ENCODE measurements around the gene SLC22A12. TPM values are rescaled to one million over a fixed set of nuclear protein-coding genes. Genes with fewer than 3 reads are reported as not detected.

The SLC22A12 gene
- not detected for polyA plus RNA-seq

GRCh38 chr11:64590763-64591221 is at the start of gene SLC22A12:
Gene SLC22A12, plus strand, starts transcription at chr11:64591220. Its CDS starts 337 bp downstream, at chr11:64591557.
- peaks cover 2 to 3% (median 3%) of the 10 kb centered on the region in 3 donors for H3K27me3 Mint-ChIP-seq (ENCODE audit: low read depth in 3 of 3)
- no peak within 1 kb of the TSS for H3K4me3 Mint-ChIP-seq
- no peak within 1 kb of the TSS for H3K27ac Mint-ChIP-seq
- peaks cover 0 to 5% (median 0%) of the 10 kb centered on the region in 3 donors for H3K36me3 Mint-ChIP-seq
- no peak for DNase-seq
- H3K9me3 Mint-ChIP-seq = peaks cover 0 to 10% (median 0%) of the 10 kb centered on the region in 6 donors
- no peaks in the 10 kb centered on the region for H3K4me1 Mint-ChIP-seq

GRCh38 chr11:64542172-64543125 is 48.6 kb upstream of the SLC22A12 start:
- H3K9me3 Mint-ChIP-seq = no peaks in the 10 kb centered on the region
- H3K27ac Mint-ChIP-seq = no peak overlapping the region
- DNase-seq = no peak
- peaks cover 1 to 7% (median 4%) of the 10 kb centered on the region in 3 donors for H3K27me3 Mint-ChIP-seq (ENCODE audit: low read depth in 3 of 3)
- no peaks in the 10 kb centered on the region for H3K36me3 Mint-ChIP-seq
- peaks cover 0 to 1% of the 10 kb centered on the region in 2 donors for H3K4me1 Mint-ChIP-seq
- no peak overlapping the region for H3K4me3 Mint-ChIP-seq

- no peak overlapping the region for H3K4me3 Mint-ChIP-seq
- no peaks in the 10 kb centered on the region for H3K36me3 Mint-ChIP-seq
- no peak for DNase-seq
- peaks cover 0 to 3% (median 1%) of the 10 kb centered on the region in 3 donors for H3K27me3 Mint-ChIP-seq (ENCODE audit: low read depth in 3 of 3)
- H3K9me3 Mint-ChIP-seq = no peaks in the 10 kb centered on the region
- no peak overlapping the region for H3K27ac Mint-ChIP-seq
- H3K4me1 Mint-ChIP-seq = no peaks in the 10 kb centered on the region
These were observed 47.2 kb upstream of the SLC22A12 start for GRCh38 chr11:64543818-64544217.

DNA sequence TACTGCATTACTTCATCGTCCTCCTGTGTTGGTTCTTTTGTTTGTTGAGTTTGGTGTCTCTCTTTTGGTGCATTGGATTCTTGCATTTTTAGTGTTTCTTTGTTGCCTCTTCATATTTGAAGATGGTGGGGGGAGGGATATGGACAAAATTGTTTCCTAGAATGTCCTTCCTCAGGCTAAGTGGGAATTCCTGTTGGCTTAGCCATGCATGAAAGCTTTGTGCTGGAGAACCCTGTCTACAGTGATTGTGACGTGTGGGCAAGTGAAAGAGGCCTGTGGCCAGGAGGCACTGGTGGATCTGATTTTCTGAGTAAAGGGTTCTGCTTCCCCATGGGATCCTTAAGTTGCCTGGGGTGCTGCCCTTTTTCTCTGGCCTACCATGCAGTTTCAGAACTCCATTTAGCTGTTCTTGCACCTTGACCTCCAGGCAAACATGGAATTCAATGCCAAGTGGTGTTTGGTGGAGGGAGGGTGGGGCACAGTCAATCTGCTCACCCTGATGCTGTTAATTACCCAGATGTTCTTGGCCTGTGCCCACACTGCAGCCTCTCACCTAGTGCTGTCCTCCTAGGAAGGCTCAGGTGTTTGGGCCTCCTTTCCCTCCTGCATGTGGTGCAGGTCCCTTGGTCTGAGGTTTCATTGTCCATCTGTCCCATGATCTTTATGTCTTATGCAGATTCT is 46.3 kb upstream of the SLC22A12 start:
- H3K9me3 Mint-ChIP-seq = no peaks in the 10 kb centered on the region
- peaks cover 0 to 3% (median 1%) of the 10 kb centered on the region in 3 donors for H3K27me3 Mint-ChIP-seq (ENCODE audit: low read depth in 3 of 3)
- H3K4me1 Mint-ChIP-seq = no peaks in the 10 kb centered on the region
- no peak overlapping the region for H3K27ac Mint-ChIP-seq
- no peaks in the 10 kb centered on the region for H3K36me3 Mint-ChIP-seq
- no peak overlapping the region for H3K4me3 Mint-ChIP-seq
- DNase-seq = no peak

DNA sequence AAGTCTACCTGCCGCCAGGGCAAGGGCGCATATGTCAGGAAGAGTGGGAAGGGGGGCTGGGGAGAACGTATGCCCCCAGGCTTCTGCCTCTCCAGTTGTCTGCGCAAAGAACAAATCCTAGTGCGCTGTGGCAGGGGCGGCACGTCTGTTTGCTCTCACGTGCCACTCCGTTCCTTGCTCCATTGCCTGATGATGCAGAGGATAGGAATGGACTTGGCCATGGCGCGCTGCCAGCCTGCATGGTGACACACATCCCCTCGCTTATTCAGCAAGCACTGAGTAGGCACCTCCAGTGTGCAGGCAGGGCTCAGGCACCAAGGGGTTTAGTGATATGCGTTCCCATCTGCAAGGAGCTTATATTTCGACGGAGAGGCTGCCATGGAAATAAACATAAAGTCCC is 45.4 kb upstream of the SLC22A12 start:
- H3K4me1 Mint-ChIP-seq = no peaks in the 10 kb centered on the region
- no peak for DNase-seq
- no peak overlapping the region for H3K4me3 Mint-ChIP-seq
- H3K36me3 Mint-ChIP-seq = no peaks in the 10 kb centered on the region
- no peak overlapping the region for H3K27ac Mint-ChIP-seq
- H3K9me3 Mint-ChIP-seq = no peaks in the 10 kb centered on the region
- H3K27me3 Mint-ChIP-seq (ENCODE audit: low read depth in 3 of 3) = peaks cover 1 to 3% (median 2%) of the 10 kb centered on the region in 3 donors

GRCh38 chr11:64546176-64546575 is 44.8 kb upstream of the SLC22A12 start:
- no peaks in the 10 kb centered on the region for H3K36me3 Mint-ChIP-seq
- DNase-seq = no peak
- peaks cover 2 to 6% (median 3%) of the 10 kb centered on the region in 3 donors for H3K27me3 Mint-ChIP-seq (ENCODE audit: low read depth in 3 of 3)
- H3K4me1 Mint-ChIP-seq = no peaks in the 10 kb centered on the region
- H3K27ac Mint-ChIP-seq = no peak overlapping the region
- no peak overlapping the region for H3K4me3 Mint-ChIP-seq
- H3K9me3 Mint-ChIP-seq = no peaks in the 10 kb centered on the region

- H3K9me3 Mint-ChIP-seq = no peaks in the 10 kb centered on the region
- no peak for DNase-seq
- H3K36me3 Mint-ChIP-seq = no peaks in the 10 kb centered on the region
- H3K4me1 Mint-ChIP-seq = no peaks in the 10 kb centered on the region
- peaks cover 3 to 6% (median 4%) of the 10 kb centered on the region in 3 donors for H3K27me3 Mint-ChIP-seq (ENCODE audit: low read depth in 3 of 3)
- H3K4me3 Mint-ChIP-seq = no peak overlapping the region
- H3K27ac Mint-ChIP-seq = no peak overlapping the region
These were observed 44.4 kb upstream of the SLC22A12 start for GRCh38 chr11:64546600-64546999.

GRCh38 chr11:64549969-64550368 is 41.1 kb upstream of the SLC22A12 start:
- H3K36me3 Mint-ChIP-seq = no peaks in the 10 kb centered on the region
- peaks cover 8 to 20% (median 11%) of the 10 kb centered on the region in 3 donors for H3K27me3 Mint-ChIP-seq (ENCODE audit: low read depth in 3 of 3)
- H3K27ac Mint-ChIP-seq = no peak overlapping the region
- DNase-seq = no peak
- peaks cover 0 to 4% (median 0%) of the 10 kb centered on the region in 6 donors for H3K9me3 Mint-ChIP-seq
- H3K4me1 Mint-ChIP-seq = peaks cover 0 to 9% of the 10 kb centered on the region in 2 donors
- H3K4me3 Mint-ChIP-seq = no peak overlapping the region

DNA sequence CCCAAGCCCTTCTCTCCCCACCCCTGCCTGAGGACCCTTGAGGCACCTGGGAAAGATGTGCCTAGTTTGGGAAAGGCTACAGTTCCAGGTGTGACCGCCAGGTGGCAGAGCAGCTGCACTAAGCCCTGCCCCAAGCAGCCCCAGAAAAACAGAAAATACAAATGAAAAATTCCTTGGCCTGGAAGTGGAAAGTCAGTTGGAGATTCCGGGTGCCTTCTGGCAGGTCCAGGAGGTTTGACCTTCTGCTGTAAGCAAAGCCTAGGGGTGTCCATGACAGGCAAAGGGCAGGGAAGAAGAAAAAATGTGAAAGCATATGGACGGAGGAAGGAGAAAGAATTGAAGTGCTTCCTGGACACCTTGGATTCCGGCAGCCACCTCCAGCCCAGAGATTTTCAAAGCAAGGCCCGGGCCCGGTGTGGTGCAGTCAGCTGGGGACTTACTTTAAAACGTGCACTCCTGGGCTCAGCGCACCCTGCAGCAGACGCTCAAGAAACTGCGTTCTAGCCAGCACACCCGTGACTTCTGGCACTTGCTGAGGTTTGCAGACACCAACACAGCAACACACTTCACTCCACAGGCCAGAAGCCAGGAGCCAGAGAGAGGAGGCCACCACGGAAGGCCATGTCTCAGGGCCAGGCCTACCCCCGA is 37.3 kb upstream of the SLC22A12 start:
- Mint-ChIP-seq H3K27me3 (ENCODE audit: low read depth in 3 of 3) (peaks cover 8 to 22% (median 18%) of the 10 kb centered on the region in 3 donors), H3K4me3 (no peak overlapping the region), H3K9me3 (peaks cover 0 to 5% (median under 1%) of the 10 kb centered on the region in 6 donors), H3K27ac (peak overlapping the region in 2 of 6 donors; percentile 13 to 71), H3K4me1 (peaks cover 0 to 9% of the 10 kb centered on the region in 2 donors), H3K36me3 (no peaks in the 10 kb centered on the region)
- peak; percentile 27 to 35 (median 32) for DNase-seq

- no peak overlapping the region for H3K27ac Mint-ChIP-seq
- peaks cover 6 to 21% (median 17%) of the 10 kb centered on the region in 3 donors for H3K27me3 Mint-ChIP-seq (ENCODE audit: low read depth in 3 of 3)
- no peak overlapping the region for H3K4me3 Mint-ChIP-seq
- no peak for DNase-seq
- H3K4me1 Mint-ChIP-seq = peaks cover 0 to 9% of the 10 kb centered on the region in 2 donors
- H3K36me3 Mint-ChIP-seq = no peaks in the 10 kb centered on the region
- H3K9me3 Mint-ChIP-seq = peaks cover 0 to 5% (median under 1%) of the 10 kb centered on the region in 6 donors
These were observed 34.8 kb upstream of the SLC22A12 start for GRCh38 chr11:64556044-64556720.

DNA sequence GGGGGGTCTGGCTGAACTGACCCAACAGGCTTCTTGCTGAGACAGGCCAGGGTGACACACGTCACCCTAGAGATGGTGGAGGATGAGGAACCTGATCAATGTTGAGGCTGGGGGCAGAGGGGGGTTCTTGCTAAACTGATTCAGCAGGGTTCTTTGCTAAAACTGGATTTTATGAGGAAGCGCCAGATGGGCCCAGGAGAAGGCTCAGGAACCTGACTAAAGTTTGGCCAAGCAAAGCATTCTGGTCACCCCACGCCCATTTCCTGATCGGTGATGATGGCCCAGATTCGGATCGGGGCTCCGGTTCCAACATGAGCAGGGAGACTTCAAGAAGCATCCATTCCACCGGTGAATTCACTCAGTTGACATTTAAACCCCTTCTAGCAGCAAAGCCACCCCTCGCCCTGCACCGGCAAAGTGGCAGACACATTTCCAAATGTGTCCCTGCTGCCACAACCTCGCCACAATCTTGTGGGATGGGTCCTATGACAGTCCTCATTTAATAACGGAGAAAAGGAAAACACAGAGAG is 34.2 kb upstream of the SLC22A12 start:
- H3K27ac Mint-ChIP-seq = no peak overlapping the region
- peaks cover 0 to 9% of the 10 kb centered on the region in 2 donors for H3K4me1 Mint-ChIP-seq
- H3K4me3 Mint-ChIP-seq = no peak overlapping the region
- H3K36me3 Mint-ChIP-seq = no peaks in the 10 kb centered on the region
- H3K27me3 Mint-ChIP-seq (ENCODE audit: low read depth in 3 of 3) = peaks cover 4 to 21% (median 17%) of the 10 kb centered on the region in 3 donors
- no peak for DNase-seq
- H3K9me3 Mint-ChIP-seq = peaks cover 0 to 5% (median under 1%) of the 10 kb centered on the region in 6 donors

DNA sequence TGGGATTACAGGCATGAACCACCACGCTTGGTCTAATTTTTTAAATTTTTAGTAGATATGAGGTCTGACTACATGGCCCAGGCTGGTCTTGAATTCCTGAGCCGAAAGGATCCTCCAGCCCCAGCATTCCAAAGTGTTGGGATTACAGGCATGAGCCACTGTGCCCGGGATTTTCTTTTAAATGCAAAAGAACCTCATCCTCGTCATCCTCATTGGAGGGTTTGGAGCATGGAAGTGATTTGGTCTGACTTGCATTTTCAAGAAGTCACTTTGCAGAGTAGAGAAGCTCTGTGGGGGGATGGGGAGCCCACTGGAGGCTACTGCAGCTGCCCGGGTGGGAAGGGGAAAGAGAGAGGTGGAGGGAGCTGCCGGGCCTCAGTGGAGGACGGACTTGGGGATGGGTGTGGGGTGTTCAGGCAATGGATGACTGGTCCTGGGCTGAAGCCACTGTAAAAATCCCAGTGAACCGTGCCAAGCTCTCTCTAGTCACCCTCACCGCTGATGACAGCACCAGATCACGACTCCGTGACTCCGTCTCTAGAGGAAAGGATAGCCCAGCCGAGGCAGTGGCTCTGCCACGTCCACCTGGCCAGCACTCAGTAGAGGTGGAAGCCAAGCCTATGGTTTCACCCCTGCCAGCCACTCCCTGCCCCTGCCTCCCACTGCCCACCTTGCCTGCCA is 32.8 kb upstream of the SLC22A12 start:
- Mint-ChIP-seq H3K4me1 (no peaks in the 10 kb centered on the region), H3K27me3 (ENCODE audit: low read depth in 3 of 3) (peaks cover 2 to 11% (median 10%) of the 10 kb centered on the region in 3 donors), H3K4me3 (no peak overlapping the region), H3K27ac (no peak overlapping the region), H3K36me3 (no peaks in the 10 kb centered on the region), H3K9me3 (peaks cover 0 to 1% (median 0%) of the 10 kb centered on the region in 6 donors)
- DNase-seq = no peak

Measured in immature natural killer cell (primary cell).